HepG2 (cell line): ENCODE data around the gene EDEM1.

ENCODE experiments used
- CTCF ChIP-seq: sonication (generic); formaldehyde crosslinking; IDR thresholded peaks from 2 replicates; pipeline ENCODE4 v1.5.0; 2020; ENCODE audit warnings: mild to moderate bottlenecking, missing genetic modification reagents, moderate library complexity
- ESRRA ChIP-seq: sonication (generic); formaldehyde crosslinking; IDR thresholded peaks from 2 replicates; pipeline ENCODE4 v1.5.1; 2020; ENCODE audit warnings: mild to moderate bottlenecking, low read depth, missing genetic modification reagents
- JUND ChIP-seq: sonication (generic); formaldehyde crosslinking; IDR thresholded peaks from 2 replicates; pipeline ENCODE4 v1.8.0; 2022; ENCODE audit warnings: mild to moderate bottlenecking, missing genetic modification reagents
- PATZ1 ChIP-seq: sonication (generic); formaldehyde crosslinking; IDR thresholded peaks from 2 replicates; pipeline ENCODE4 v1.4.0; 2020; ENCODE audit warnings: missing genetic modification reagents
- SSRP1 ChIP-seq: IDR thresholded peaks from 2 replicates; pipeline ENCODE4 v1.6.1; 2016; ENCODE audit warnings: control low read depth
- ZNF343 ChIP-seq: sonication (generic); formaldehyde crosslinking; IDR thresholded peaks from 2 replicates; pipeline ENCODE4 v1.4.0; 2020; ENCODE audit warnings: mild to moderate bottlenecking, missing genetic modification reagents

DNA sequence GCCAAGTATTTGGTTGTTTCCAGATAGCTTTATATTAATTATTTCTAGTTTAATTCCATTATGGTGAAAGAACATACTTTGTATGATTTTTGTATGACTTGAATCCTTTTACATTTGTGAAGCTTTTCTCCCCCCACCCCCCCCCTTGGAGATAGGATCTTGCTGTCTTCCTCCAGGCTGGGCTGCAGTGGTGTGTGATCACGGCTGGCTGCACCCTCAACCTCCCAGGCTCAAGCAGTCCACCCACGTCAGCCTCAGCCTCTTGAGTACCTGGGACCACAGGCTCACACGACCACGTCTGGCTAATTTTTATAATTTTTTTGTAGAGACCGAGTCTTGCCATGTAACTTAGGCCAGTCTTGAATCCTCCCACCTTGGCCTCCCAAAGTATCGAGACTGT is 35.9 kb upstream of the EDEM1 start:
- TF ChIP-seq JUND (CRISPR knock-in tag), result no peak
- TF ChIP-seq ESRRA (CRISPR knock-in tag), result no peak
- no peak for TF ChIP-seq SSRP1
- TF ChIP-seq PATZ1 (CRISPR knock-in tag), result no peak
- TF ChIP-seq CTCF (CRISPR knock-in tag), result no peak
- no peak for TF ChIP-seq ZNF343 (CRISPR knock-in tag)
